SK-N-SH treated with all-trans-retinoic acid at 6 μM for 48 hours (cell line): ENCODE results near the gene PRDM11.

ENCODE experiments used
- ATAC-seq: fragments of 200-7000 bp; cut with Tn5 transposase; 3 replicates; pipeline ENCODE4 v1.9.1; 2020; ENCODE audit warnings: mild to moderate bottlenecking, moderate library complexity
- ARNTL ChIP-seq: fragments of 450-650 bp; formaldehyde crosslinking; IDR thresholded peaks from 2 replicates; pipeline ENCODE4 v1.5.0; 2020; ENCODE audit warnings: low read depth, mild to moderate bottlenecking, moderate library complexity, borderline replicate concordance
- BACH2 ChIP-seq: fragments of 250-450 bp; sonication (Bioruptor Pico); IDR thresholded peaks from 2 replicates; pipeline ENCODE4 v1.9.0; 2021; ENCODE audit warnings: mild to moderate bottlenecking, borderline replicate concordance
- CREB5 ChIP-seq: fragments of 250-450 bp; sonication (Bioruptor Pico); IDR thresholded peaks from 2 replicates; pipeline ENCODE4 v1.5.1; 2020; ENCODE audit warnings: low read depth, mild to moderate bottlenecking, moderate library complexity
- CSRNP3 ChIP-seq: fragments of 250-450 bp; sonication (Bioruptor Pico); IDR thresholded peaks from 2 replicates; pipeline ENCODE4 v1.5.1; 2021; ENCODE audit warnings: mild to moderate bottlenecking, moderate library complexity
- ESRRG ChIP-seq: fragments of 250-450 bp; sonication (Bioruptor Pico); IDR thresholded peaks from 2 replicates; pipeline ENCODE4 v1.6.1; 2021; ENCODE audit warnings: mild to moderate bottlenecking
- GLIS3 ChIP-seq: fragments of 250-450 bp; sonication (Bioruptor Pico); IDR thresholded peaks from 2 replicates; pipeline ENCODE4 v1.5.0; 2020; ENCODE audit warnings: mild to moderate bottlenecking, moderate library complexity
- ISL1 ChIP-seq: fragments of 250-450 bp; sonication (Bioruptor Pico); IDR thresholded peaks from 2 replicates; pipeline ENCODE4 v2.1.2; 2022; ENCODE audit warnings: mild to moderate bottlenecking, moderate library complexity
- OSR1 ChIP-seq: fragments of 250-450 bp; sonication (Bioruptor Pico); IDR thresholded peaks from 2 replicates; pipeline ENCODE4 v1.8.0; 2022; ENCODE audit warnings: moderate library complexity, mild to moderate bottlenecking, inconsistent platforms
- POU6F1 ChIP-seq: fragments of 250-450 bp; sonication (Bioruptor Pico); IDR thresholded peaks from 2 replicates; pipeline ENCODE4 v1.8.0; 2021; ENCODE audit warnings: low read depth, mild to moderate bottlenecking, moderate library complexity, borderline replicate concordance
- PPARA ChIP-seq: fragments of 250-450 bp; sonication (Bioruptor Pico); IDR thresholded peaks from 2 replicates; pipeline ENCODE4 v1.5.0; 2020; ENCODE audit warnings: mild to moderate bottlenecking, borderline replicate concordance
- RARB ChIP-seq: fragments of 250-450 bp; sonication (Bioruptor Pico); IDR thresholded peaks from 2 replicates; pipeline ENCODE4 v1.8.0; 2021; ENCODE audit warnings: mild to moderate bottlenecking, moderate library complexity
- SNAI2 ChIP-seq: fragments of 250-450 bp; sonication (Bioruptor Pico); IDR thresholded peaks from 2 replicates; pipeline ENCODE4 v1.5.0; 2020; ENCODE audit warnings: mild to moderate bottlenecking, moderate library complexity
- TCF4 ChIP-seq: fragments of 250-450 bp; sonication (Bioruptor Pico); IDR thresholded peaks from 2 replicates; pipeline ENCODE4 v1.8.0; 2021; ENCODE audit warnings: mild to moderate bottlenecking, moderate library complexity, borderline replicate concordance
- TOX ChIP-seq: fragments of 250-450 bp; sonication (Bioruptor Pico); IDR thresholded peaks from 2 replicates; pipeline ENCODE4 v1.8.0; 2021; ENCODE audit warnings: mild to moderate bottlenecking, moderate library complexity, borderline replicate concordance
- TSHZ2 ChIP-seq: fragments of 250-450 bp; sonication (Bioruptor Pico); IDR thresholded peaks from 2 replicates; pipeline ENCODE4 v1.5.0; 2020; ENCODE audit warnings: mild to moderate bottlenecking, moderate library complexity
- ZC3H10 ChIP-seq: fragments of 250-450 bp; sonication (Bioruptor Pico); IDR thresholded peaks from 2 replicates; pipeline ENCODE4 v1.5.1; 2021; ENCODE audit warnings: mild to moderate bottlenecking, moderate library complexity
- ZFP3 ChIP-seq: fragments of 250-450 bp; sonication (Bioruptor Pico); IDR thresholded peaks from 2 replicates; pipeline ENCODE4 v1.5.0; 2020; ENCODE audit warnings: mild to moderate bottlenecking, moderate library complexity
- ZFP30 ChIP-seq: fragments of 450-650 bp; formaldehyde crosslinking; IDR thresholded peaks from 2 replicates; pipeline ENCODE4 v1.5.0; 2022; ENCODE audit warnings: mild to moderate bottlenecking, moderate library complexity
- ZNF565 ChIP-seq: fragments of 450-650 bp; formaldehyde crosslinking; conservative IDR thresholded peaks from 2 replicates; pipeline ENCODE4 v1.5.0; 2020; ENCODE audit warnings: low read depth, mild to moderate bottlenecking, moderate library complexity
- ZNF70 ChIP-seq: fragments of 450-650 bp; formaldehyde crosslinking; IDR thresholded peaks from 2 replicates; pipeline ENCODE4 v1.5.0; 2020; ENCODE audit warnings: mild to moderate bottlenecking, moderate library complexity
- ZNF8 ChIP-seq: fragments of 450-650 bp; formaldehyde crosslinking; IDR thresholded peaks from 2 replicates; pipeline ENCODE4 v1.5.0; 2020; ENCODE audit warnings: mild to moderate bottlenecking, moderate library complexity

The PRDM11 gene

GRCh38 chr11:45252134-45252856 is 105.9 kb downstream of the PRDM11 start:
- no peak for TF ChIP-seq ZNF565
- TF ChIP-seq ZC3H10 = no peak
- TF ChIP-seq CREB5 (CRISPR knock-in tag) = no peak
- no peak for TF ChIP-seq ZFP30 (CRISPR knock-in tag)
- TF ChIP-seq OSR1 = no peak
- TF ChIP-seq ISL1 = no peak
- no peak for TF ChIP-seq BACH2
- no peak for TF ChIP-seq GLIS3 (CRISPR knock-in tag)
- no peak for TF ChIP-seq TSHZ2
- no peak for TF ChIP-seq TCF4
- no peak for TF ChIP-seq ARNTL
- no peak for TF ChIP-seq ZFP3
- TF ChIP-seq TOX (CRISPR knock-in tag) = no peak
- peak; percentile 90 for ATAC-seq

GRCh38 chr11:45252877-45253276 is 106.4 kb downstream of the PRDM11 start:
- TF ChIP-seq ZNF70 = no peak
- no peak for TF ChIP-seq ZFP3
- no peak for TF ChIP-seq ZC3H10
- no peak for TF ChIP-seq CSRNP3 (CRISPR knock-in tag)
- no peak for TF ChIP-seq PPARA (CRISPR knock-in tag)
- TF ChIP-seq TOX (CRISPR knock-in tag) = no peak
- no peak for TF ChIP-seq POU6F1 (CRISPR knock-in tag)
- no peak for TF ChIP-seq ESRRG
- no peak for TF ChIP-seq ZNF8 (CRISPR knock-in tag)
- no peak for TF ChIP-seq GLIS3 (CRISPR knock-in tag)
- no peak for TF ChIP-seq ZNF565
- TF ChIP-seq ISL1 = no peak
- no peak for TF ChIP-seq ZFP30 (CRISPR knock-in tag)
- TF ChIP-seq ARNTL = no peak
- no peak for TF ChIP-seq CREB5 (CRISPR knock-in tag)
- TF ChIP-seq BACH2 = no peak
- TF ChIP-seq SNAI2 = no peak
- no peak for ATAC-seq

GRCh38 chr11:45253640-45254039 is 107.2 kb downstream of the PRDM11 start:
- no peak for ATAC-seq
- TF ChIP-seq RARB = no peak
- no peak for TF ChIP-seq TSHZ2
- no peak for TF ChIP-seq ESRRG
- TF ChIP-seq POU6F1 (CRISPR knock-in tag) = no peak
- TF ChIP-seq, all 23 proteins: peak for 0
